Measurements from ENCODE around the gene AKAP13. TPM values are rescaled to one million over a fixed set of nuclear protein-coding genes. Genes with fewer than 3 reads are reported as not detected.
A peak's percentile ranks its signal among the peaks of the same experiment; 100 is the strongest.

Gene AKAP13
- total and polyA plus RNA-seq, 2 donors (not counting 1 experiment from before 2014, with no cell fraction given): 73.8 to 358 TPM

DNA sequence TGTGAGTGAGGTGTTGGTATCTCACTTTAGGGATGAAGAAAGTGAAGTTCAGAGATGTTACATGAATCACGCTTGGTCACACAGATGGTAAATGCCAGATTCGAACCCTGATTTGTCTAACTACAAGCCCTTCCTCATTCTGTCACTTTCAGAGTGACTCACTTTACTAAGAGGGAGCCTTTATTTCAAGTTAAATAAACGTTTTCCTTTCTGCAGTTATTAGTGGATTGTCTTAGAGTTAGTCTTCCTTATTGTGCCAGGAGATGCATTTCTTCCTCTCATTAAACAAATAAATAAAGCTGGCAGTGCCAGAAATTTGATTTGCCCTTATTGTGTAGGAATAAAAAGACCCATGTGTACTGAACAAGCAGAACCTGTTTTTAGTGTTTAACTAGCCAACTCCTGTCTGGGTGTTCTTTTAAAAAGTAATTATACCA lies 162.5 kb downstream of the AKAP13 start:
- peak overlapping the region; percentile 78 for H3K27ac Mint-ChIP-seq
- DNase-seq (no peak), ATAC-seq (ENCODE audit: low read depth) (peak; percentile 23)
- peaks cover 65% of the 10 kb centered on the region for H3K79me2 ChIP-seq (ENCODE audit: control insufficient read depth, insufficient read depth, low read length)
- ChIA-PET CTCF (interaction anchor here (0.6 to 1.8 kb wide), 7 partner anchors 10 to 247 kb away, joined by 3 to 7 read pairs (median 3); no protein-coding TSS in a partner anchor), POLR2A (interaction anchor here (0.5 kb wide), 1 partner anchor 17 kb away, joined by 4 read pairs; no protein-coding TSS in a partner anchor)
- H3K4me1 ChIP-seq (ENCODE audit: control insufficient read depth in 2 of 2, insufficient read depth in 2 of 2, low read length in 2 of 2): peaks cover 57 to 62% of the 10 kb centered on the region in 2 donors
- WGBS (ENCODE audit: insufficient coverage): no CpG with 5 or more reads among the region's 3 CpGs
- H3K4me2 ChIP-seq (replicated peaks; ENCODE audit: low read depth, low read length, poor library complexity, severe bottlenecking): peak overlapping the region; percentile 53
- no peaks in the 10 kb centered on the region for H3K27me3 ChIP-seq (replicated peaks in 1 of 4; ENCODE audit: control extremely low read depth in 1 of 4, control insufficient read depth in 3 of 4, insufficient read depth in 4 of 4, low read length in 3 of 4)
- no peaks in the 10 kb centered on the region for H3K27me3 Mint-ChIP-seq
- peaks cover 70% of the 10 kb centered on the region for H3K4me1 Mint-ChIP-seq
- H3K9me3 Mint-ChIP-seq (ENCODE audit: insufficient read depth): no peaks in the 10 kb centered on the region
- peak overlapping the region in 1 of 2 donors; percentile 23 for H3K27ac ChIP-seq (ENCODE audit: low read length in 2 of 2)
- H3K36me3 ChIP-seq (replicated peaks in 1 of 2; ENCODE audit: control extremely low read depth in 1 of 2, control insufficient read depth in 1 of 2, extremely low read depth in 1 of 2, insufficient read depth in 2 of 2, low read length in 1 of 2): peaks cover 10 to 16% of the 10 kb centered on the region in 2 experiments
- H3K9me3 ChIP-seq (ENCODE audit: control extremely low read depth in 1 of 3, control insufficient read depth in 2 of 3, insufficient read depth in 1 of 3, low read length in 2 of 3): no peaks in the 10 kb centered on the region
- no peak overlapping the region for H2AFZ ChIP-seq (ENCODE audit: insufficient read depth, low read depth, low read length, poor library complexity, severe bottlenecking)
- no peak overlapping the region for H3K9ac ChIP-seq (ENCODE audit: low read length)
- intact Hi-C loops (cut with micrococcal nuclease): loop anchor here (5.0 kb wide), 1 partner anchor 36 kb away; no protein-coding TSS in a partner anchor
- H3K4me3 Mint-ChIP-seq: peak overlapping the region; percentile 40
- no peak overlapping the region for H3K4me3 ChIP-seq (ENCODE audit: control extremely low read depth in 1 of 5, extremely low read depth in 1 of 5, insufficient read depth in 1 of 5, low read depth in 2 of 5, low read length in 4 of 5)
- peaks cover 17% of the 10 kb centered on the region for H4K20me1 ChIP-seq (ENCODE audit: control insufficient read depth, insufficient read depth, low read length, poor library complexity, severe bottlenecking)
- no peak for TF ChIP-seq EZH2 (IDR thresholded peaks at IDR 0.05; ENCODE audit: borderline replicate concordance, insufficient read depth, low read depth, low read length, poor library complexity, severe bottlenecking)

DNA sequence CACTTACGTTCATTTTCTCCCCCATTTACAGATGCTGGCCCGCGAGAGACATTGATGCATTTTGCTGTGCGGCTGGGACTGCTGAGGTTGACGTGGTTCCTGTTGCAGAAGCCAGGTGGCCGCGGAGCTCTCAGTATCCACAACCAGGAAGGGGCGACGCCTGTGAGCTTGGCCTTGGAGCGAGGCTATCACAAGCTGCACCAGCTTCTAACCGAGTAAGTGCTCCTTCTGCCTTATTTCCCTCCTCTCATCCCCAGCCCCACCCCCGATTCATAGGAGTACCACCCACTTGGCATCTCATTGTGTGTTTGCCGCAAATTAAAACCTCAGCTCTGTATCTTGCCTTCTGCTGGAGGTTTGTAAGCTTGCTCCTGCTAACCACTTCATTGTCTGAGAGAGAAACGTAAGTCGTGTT lies 163.3 kb downstream of the AKAP13 start:
- peak; percentile 60 for DNase-seq
- Histone ChIP-seq H3K79me2 (ENCODE audit: control insufficient read depth, insufficient read depth, low read length) (peaks cover 64% of the 10 kb centered on the region), H3K4me2 (replicated peaks; ENCODE audit: low read depth, low read length, poor library complexity, severe bottlenecking) (peak overlapping the region; percentile 53)

More for the DNA sequence above, 163.3 kb downstream of the AKAP13 start:
- H3K9ac ChIP-seq (ENCODE audit: low read length): peak overlapping the region; percentile 4
- Mint-ChIP-seq H3K4me1 (peaks cover 67% of the 10 kb centered on the region), H3K27me3 (no peaks in the 10 kb centered on the region), H3K9me3 (ENCODE audit: insufficient read depth) (no peaks in the 10 kb centered on the region), H3K4me3 (peak overlapping the region; percentile 60), H3K27ac (peak overlapping the region; percentile 62)
- peak overlapping the region in 1 of 5 experiments; percentile 42 for H3K4me3 ChIP-seq (ENCODE audit: control extremely low read depth in 1 of 5, extremely low read depth in 1 of 5, insufficient read depth in 1 of 5, low read depth in 2 of 5, low read length in 4 of 5)
- no peaks in the 10 kb centered on the region for H3K27me3 ChIP-seq (replicated peaks in 1 of 4; ENCODE audit: control extremely low read depth in 1 of 4, control insufficient read depth in 3 of 4, insufficient read depth in 4 of 4, low read length in 3 of 4)
- peaks cover 10 to 16% of the 10 kb centered on the region in 2 experiments for H3K36me3 ChIP-seq (replicated peaks in 1 of 2; ENCODE audit: control extremely low read depth in 1 of 2, control insufficient read depth in 1 of 2, extremely low read depth in 1 of 2, insufficient read depth in 2 of 2, low read length in 1 of 2)
- peak; percentile 67 for ATAC-seq (ENCODE audit: low read depth)
- H4K20me1 ChIP-seq (ENCODE audit: control insufficient read depth, insufficient read depth, low read length, poor library complexity, severe bottlenecking): peaks cover 17% of the 10 kb centered on the region
- H3K27ac ChIP-seq (ENCODE audit: low read length in 2 of 2): peak overlapping the region; percentile 28 to 42
- CTCF ChIA-PET: interaction anchor here (1.1 to 1.8 kb wide), 5 partner anchors 11 to 247 kb away, joined by 4 to 7 read pairs (median 5); no protein-coding TSS in a partner anchor
- TF ChIP-seq EZH2 (IDR thresholded peaks at IDR 0.05; ENCODE audit: borderline replicate concordance, insufficient read depth, low read depth, low read length, poor library complexity, severe bottlenecking): no peak
- TF ChIP-seq, protein P1, sequence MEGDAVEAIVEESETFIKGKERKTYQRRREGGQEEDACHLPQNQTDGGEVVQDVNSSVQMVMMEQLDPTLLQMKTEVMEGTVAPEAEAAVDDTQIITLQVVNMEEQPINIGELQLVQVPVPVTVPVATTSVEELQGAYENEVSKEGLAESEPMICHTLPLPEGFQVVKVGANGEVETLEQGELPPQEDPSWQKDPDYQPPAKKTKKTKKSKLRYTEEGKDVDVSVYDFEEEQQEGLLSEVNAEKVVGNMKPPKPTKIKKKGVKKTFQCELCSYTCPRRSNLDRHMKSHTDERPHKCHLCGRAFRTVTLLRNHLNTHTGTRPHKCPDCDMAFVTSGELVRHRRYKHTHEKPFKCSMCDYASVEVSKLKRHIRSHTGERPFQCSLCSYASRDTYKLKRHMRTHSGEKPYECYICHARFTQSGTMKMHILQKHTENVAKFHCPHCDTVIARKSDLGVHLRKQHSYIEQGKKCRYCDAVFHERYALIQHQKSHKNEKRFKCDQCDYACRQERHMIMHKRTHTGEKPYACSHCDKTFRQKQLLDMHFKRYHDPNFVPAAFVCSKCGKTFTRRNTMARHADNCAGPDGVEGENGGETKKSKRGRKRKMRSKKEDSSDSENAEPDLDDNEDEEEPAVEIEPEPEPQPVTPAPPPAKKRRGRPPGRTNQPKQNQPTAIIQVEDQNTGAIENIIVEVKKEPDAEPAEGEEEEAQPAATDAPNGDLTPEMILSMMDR (IDR thresholded peaks at IDR 0.05): no peak
- POLR2A ChIA-PET: interaction anchor here (0.7 kb wide), 1 partner anchor 9 kb away, joined by 3 read pairs; no protein-coding TSS in a partner anchor
- H2AFZ ChIP-seq (ENCODE audit: insufficient read depth, low read depth, low read length, poor library complexity, severe bottlenecking): peak overlapping the region; percentile 5
- intact Hi-C loops (cut with micrococcal nuclease): loop anchor here (5.0 kb wide), 1 partner anchor 36 kb away; no protein-coding TSS in a partner anchor
- peaks cover 54 to 59% of the 10 kb centered on the region in 2 donors for H3K4me1 ChIP-seq (ENCODE audit: control insufficient read depth in 2 of 2, insufficient read depth in 2 of 2, low read length in 2 of 2)
- H3K9me3 ChIP-seq (ENCODE audit: control extremely low read depth in 1 of 3, control insufficient read depth in 2 of 3, insufficient read depth in 1 of 3, low read length in 2 of 3): no peaks in the 10 kb centered on the region
- 30% methylated on average over 6 of the region's 15 CpGs for WGBS (ENCODE audit: insufficient coverage)

Measured in B cell (primary cell).